NCI-H1048 (cell line): ENCODE measurements around the gene RNF111.
"Not testable (repeated sequence)": the region's sequence is repeated elsewhere in the genome, so short reads cannot be mapped to it uniquely, and the experiment has no call there.

Experiments
- DNase-seq: peaks from one replicate; lab custom pipeline; 2025; lab: John Stamatoyannopoulos, UW

The RNF111 gene

GRCh38 chr15:59000251-59000650 lies 12.8 kb downstream of the RNF111 start:
- not testable (repeated sequence) for DNase-seq

GRCh38 chr15:59001946-59002345 lies 14.5 kb downstream of the RNF111 start:
- no peak for DNase-seq

- DNase-seq: no peak
Measured at GRCh38 chr15:59002418-59002859, 15.0 kb downstream of the RNF111 start.

- DNase-seq: no peak
Measured at GRCh38 chr15:59005579-59005978, 18.1 kb downstream of the RNF111 start.

- no peak for DNase-seq
Measured at GRCh38 chr15:59008086-59008485, 20.6 kb downstream of the RNF111 start.

GRCh38 chr15:59011262-59011952 lies 23.9 kb downstream of the RNF111 start:
- no peak for DNase-seq

- no peak for DNase-seq
Measured at GRCh38 chr15:59013246-59013873, 25.9 kb downstream of the RNF111 start.

GRCh38 chr15:59014068-59014467 lies 26.6 kb downstream of the RNF111 start:
- no peak for DNase-seq

GRCh38 chr15:59017449-59017848 lies 30.0 kb downstream of the RNF111 start:
- no peak for DNase-seq

GRCh38 chr15:59018833-59019232 lies 31.4 kb downstream of the RNF111 start:
- no peak for DNase-seq

GRCh38 chr15:59020322-59020721 lies 32.9 kb downstream of the RNF111 start:
- no peak for DNase-seq

- DNase-seq: no peak
Measured at GRCh38 chr15:59022188-59022587, 34.7 kb downstream of the RNF111 start.

- DNase-seq: no peak
Measured at GRCh38 chr15:59026207-59026606, 38.7 kb downstream of the RNF111 start.

- DNase-seq: no peak
Measured at GRCh38 chr15:59028387-59028955, 41.0 kb downstream of the RNF111 start.

- no peak for DNase-seq
Measured at GRCh38 chr15:59029554-59029953, 42.1 kb downstream of the RNF111 start.

GRCh38 chr15:59035201-59035600 lies 47.7 kb downstream of the RNF111 start:
- DNase-seq: no peak

GRCh38 chr15:59039225-59039624 lies 51.8 kb downstream of the RNF111 start:
- no peak for DNase-seq

GRCh38 chr15:59042041-59042440 lies 54.6 kb downstream of the RNF111 start:
- DNase-seq: no peak

GRCh38 chr15:59048897-59049296 lies 61.4 kb downstream of the RNF111 start:
- no peak for DNase-seq

GRCh38 chr15:59051873-59052861 lies 64.7 kb downstream of the RNF111 start:
- no peak for DNase-seq

- no peak for DNase-seq
Measured at GRCh38 chr15:59052915-59053407, 65.5 kb downstream of the RNF111 start.

- no peak for DNase-seq
Measured at GRCh38 chr15:59053482-59053881, 66.0 kb downstream of the RNF111 start.
